A673 (cell line): ENCODE measurements around the gene RBM42. TPM values are rescaled to one million over a fixed set of nuclear protein-coding genes. Genes with fewer than 3 reads are reported as not detected.

ENCODE experiments used
- BruUV-seq: library from RNA; stranded (reverse); fragments of 400-500 nt; replicated peaks from 2 replicates; lab custom pipeline; 2021; lab: Mats Ljungman, UMichigan
- CTCF ChIA-PET: fragments of 300-600 bp; sonication (Branson Sonifier 250); formaldehyde crosslinking; loops from one replicate; lab custom pipeline; 2022; ENCODE audit warnings: antibody characterized with exemption; lab: Charles Lee
- POLR2A ChIA-PET: fragments of 300-600 bp; sonication (Branson Sonifier 250); formaldehyde crosslinking; loops from one replicate; lab custom pipeline; 2022; ENCODE audit warnings: antibody characterized with exemption; ENCODE audit not compliant: low non-redundant PET; lab: Charles Lee
- DNase-seq: peaks from one replicate; pipeline ENCODE4 v3.0.0-alpha.2; 2015; ENCODE audit warnings: low spot score
- H3K27ac ChIP-seq: fragments of 200-600 bp; sonication (generic); 2 replicates; pipeline ENCODE4 v1.5.1; 2016; ENCODE audit warnings: mixed run types, low read depth, mild to moderate bottlenecking, mixed read lengths, antibody characterized with exemption, low read length; ENCODE audit not compliant: poor library complexity, severe bottlenecking
- H3K27me3 ChIP-seq: fragments of 200-600 bp; sonication (generic); replicated peaks from 2 replicates; pipeline ENCODE4 v1.6.1; 2017; ENCODE audit warnings: mixed run types, low read depth, mild to moderate bottlenecking, mixed read lengths, antibody characterized with exemption, low read length; ENCODE audit not compliant: insufficient read depth, poor library complexity
- H3K36me3 ChIP-seq: fragments of 200-600 bp; sonication (generic); 2 replicates; pipeline ENCODE4 v1.6.1; 2016; ENCODE audit warnings: mixed run types, mild to moderate bottlenecking, mixed read lengths, antibody characterized with exemption, low read length; ENCODE audit not compliant: insufficient read depth, poor library complexity, severe bottlenecking
- H3K4me1 ChIP-seq: fragments of 200-600 bp; sonication (generic); 2 replicates; pipeline ENCODE4 v1.6.1; 2017; ENCODE audit warnings: mixed run types, mild to moderate bottlenecking, mixed read lengths, antibody characterized with exemption, low read length; ENCODE audit not compliant: insufficient read depth, poor library complexity, severe bottlenecking
- H3K4me3 ChIP-seq: fragments of 200-600 bp; sonication (generic); 2 replicates; pipeline ENCODE4 v1.5.1; 2016; ENCODE audit warnings: low read depth, mixed run types, mild to moderate bottlenecking, mixed read lengths, low read length; ENCODE audit not compliant: poor library complexity, severe bottlenecking
- H3K9me3 ChIP-seq: fragments of 200-600 bp; sonication (generic); 2 replicates; pipeline ENCODE4 v1.6.1; 2016; ENCODE audit warnings: mixed run types, low read depth, mild to moderate bottlenecking, mixed read lengths, antibody characterized with exemption, low read length; ENCODE audit not compliant: poor library complexity, severe bottlenecking
- EZH2 ChIP-seq: fragments of 200-600 bp; sonication (generic); IDR thresholded peaks from 2 replicates; pipeline ENCODE4 v1.6.1; 2017; ENCODE audit warnings: borderline replicate concordance, low read depth, mild to moderate bottlenecking, mixed read lengths, antibody characterized with exemption, low read length; ENCODE audit not compliant: poor library complexity, severe bottlenecking
- intact Hi-C: fragments of 100-400 bp; cut with micrococcal nuclease; formaldehyde crosslinking; loops from one replicate; pipeline ENCODE4 v1.10.0; 2022; ENCODE audit not compliant: unreplicated experiment
- total RNA-seq: library from RNA; stranded (reverse); gene quantifications from 2 replicates; pipeline ENCODE4 v1.2.3, GENCODE V29; 2021
- TF ChIP-seq, protein P1 (sequence below): fragments of 300-800, 200-600 bp; sonication (generic); conservative IDR thresholded peaks from 2 replicates; pipeline ENCODE4 v1.5.1; 2017; ENCODE audit warnings: low read depth, mild to moderate bottlenecking, antibody characterized with exemption, low read length, moderate library complexity, mixed read lengths

RBM42 gene
- total RNA-seq, 1 experiment from 2014 or later: 106 TPM

DNA sequence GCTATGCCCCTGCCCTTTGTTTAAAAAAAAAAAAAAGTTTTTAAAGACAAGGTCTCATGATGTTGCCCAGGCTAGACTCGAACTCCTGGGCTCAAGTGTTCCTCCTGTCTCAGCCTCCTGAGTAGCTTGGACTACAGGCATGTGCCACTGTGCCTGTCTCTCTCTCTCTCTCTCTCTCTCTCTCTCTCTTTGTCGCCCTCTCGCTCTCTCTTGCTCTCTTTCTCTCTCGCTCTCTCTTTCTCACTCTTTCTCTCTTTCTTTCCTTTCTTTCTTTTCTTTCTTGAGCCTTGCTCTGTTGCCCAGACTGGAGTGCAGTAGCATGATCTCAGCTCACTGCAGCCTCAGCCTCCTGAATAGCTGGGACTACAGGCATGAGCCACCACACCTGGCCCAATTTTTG, 26.8 kb downstream of the RBM42 start:
- no peak for TF ChIP-seq EZH2
- TF ChIP-seq, protein P1, sequence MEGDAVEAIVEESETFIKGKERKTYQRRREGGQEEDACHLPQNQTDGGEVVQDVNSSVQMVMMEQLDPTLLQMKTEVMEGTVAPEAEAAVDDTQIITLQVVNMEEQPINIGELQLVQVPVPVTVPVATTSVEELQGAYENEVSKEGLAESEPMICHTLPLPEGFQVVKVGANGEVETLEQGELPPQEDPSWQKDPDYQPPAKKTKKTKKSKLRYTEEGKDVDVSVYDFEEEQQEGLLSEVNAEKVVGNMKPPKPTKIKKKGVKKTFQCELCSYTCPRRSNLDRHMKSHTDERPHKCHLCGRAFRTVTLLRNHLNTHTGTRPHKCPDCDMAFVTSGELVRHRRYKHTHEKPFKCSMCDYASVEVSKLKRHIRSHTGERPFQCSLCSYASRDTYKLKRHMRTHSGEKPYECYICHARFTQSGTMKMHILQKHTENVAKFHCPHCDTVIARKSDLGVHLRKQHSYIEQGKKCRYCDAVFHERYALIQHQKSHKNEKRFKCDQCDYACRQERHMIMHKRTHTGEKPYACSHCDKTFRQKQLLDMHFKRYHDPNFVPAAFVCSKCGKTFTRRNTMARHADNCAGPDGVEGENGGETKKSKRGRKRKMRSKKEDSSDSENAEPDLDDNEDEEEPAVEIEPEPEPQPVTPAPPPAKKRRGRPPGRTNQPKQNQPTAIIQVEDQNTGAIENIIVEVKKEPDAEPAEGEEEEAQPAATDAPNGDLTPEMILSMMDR: no peak
- CTCF ChIA-PET: no interaction called here
- peaks cover 57% of the 10 kb centered on the region for H3K36me3 ChIP-seq
- no peaks in the 10 kb centered on the region for H3K9me3 ChIP-seq
- POLR2A ChIA-PET: interaction anchor here (0.7 kb wide), 1 partner anchor 8 kb away, joined by 6 read pairs; no protein-coding TSS in a partner anchor
- no peaks in the 10 kb centered on the region for H3K27me3 ChIP-seq
- no peaks in the 10 kb centered on the region for H3K4me1 ChIP-seq
- intact Hi-C loops: no loop called here
- DNase-seq: no peak
- BruUV-seq: no TSS peak
- no peak overlapping the region for H3K27ac ChIP-seq
- no peak overlapping the region for H3K4me3 ChIP-seq

DNA sequence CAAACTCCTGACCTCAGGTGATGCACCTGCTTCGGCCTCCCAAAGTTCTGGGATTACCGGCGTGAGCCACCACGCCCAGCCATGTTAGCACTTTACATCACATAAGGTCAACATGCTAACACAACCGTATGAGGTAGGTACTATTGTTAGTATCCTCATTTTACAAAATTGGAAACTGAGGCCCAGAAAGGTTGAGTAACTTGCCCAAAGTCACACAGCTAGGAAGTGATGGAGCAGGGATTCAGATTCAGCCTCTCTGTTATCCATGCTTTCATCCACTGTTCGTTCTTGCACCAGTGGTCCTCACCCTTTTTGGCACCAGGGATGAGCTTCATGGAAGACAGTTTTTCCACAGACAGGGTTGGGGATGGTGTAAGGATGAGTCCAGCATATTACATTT, 27.9 kb downstream of the RBM42 start:
- H3K27me3 ChIP-seq: no peaks in the 10 kb centered on the region
- H3K36me3 ChIP-seq: peaks cover 50% of the 10 kb centered on the region
- no peak for DNase-seq
- POLR2A ChIA-PET: no interaction called here
- no peaks in the 10 kb centered on the region for H3K9me3 ChIP-seq
- intact Hi-C loops: no loop called here
- H3K4me3 ChIP-seq: no peak overlapping the region
- no peak overlapping the region for H3K27ac ChIP-seq
- H3K4me1 ChIP-seq: no peaks in the 10 kb centered on the region
- TF ChIP-seq EZH2: no peak
- CTCF ChIA-PET: no interaction called here
- no TSS peak for BruUV-seq

DNA sequence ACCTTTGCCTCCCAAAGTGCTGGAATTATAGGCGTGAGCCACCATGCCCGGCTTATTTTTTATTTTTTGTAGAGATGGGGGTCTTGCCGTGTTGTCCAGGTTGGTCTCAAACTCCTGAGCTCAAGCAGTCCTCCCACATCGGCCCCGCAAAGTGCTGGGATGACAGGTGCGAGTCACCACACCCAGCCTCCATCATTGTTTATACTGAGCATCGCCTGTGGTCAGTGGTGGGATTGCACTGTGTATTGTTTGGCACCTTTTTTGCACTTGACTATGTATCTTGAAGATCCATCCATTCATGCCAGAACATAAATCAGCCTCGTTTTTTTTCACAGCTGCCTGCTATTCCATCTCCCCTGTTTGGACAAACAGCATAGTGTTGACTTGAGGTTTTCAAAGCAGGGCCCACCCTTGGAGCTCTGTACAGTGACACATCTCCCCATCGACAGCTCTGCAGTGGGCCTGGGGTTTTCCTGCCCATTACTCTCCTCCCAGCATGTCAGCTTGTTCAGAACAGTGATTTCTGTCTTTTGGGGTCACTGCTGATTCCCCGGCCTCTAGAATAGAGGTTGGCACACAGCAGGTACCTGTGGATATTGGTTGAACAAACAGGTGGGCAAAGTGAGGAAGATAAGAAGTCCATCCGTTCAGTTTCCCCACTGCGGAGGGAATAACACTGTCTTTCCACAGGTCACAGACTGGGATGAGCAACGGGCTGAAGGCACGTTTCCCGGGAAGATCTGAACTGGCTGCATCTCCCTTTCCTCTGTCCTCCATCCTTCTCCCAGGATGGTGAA, 29.3 kb downstream of the RBM42 start:
- H3K9me3 ChIP-seq: no peaks in the 10 kb centered on the region
- no peak overlapping the region for H3K27ac ChIP-seq
- POLR2A ChIA-PET: interaction anchor here (0.7 kb wide), 1 partner anchor 122 kb away, joined by 5 read pairs; no protein-coding TSS in a partner anchor
- CTCF ChIA-PET: no interaction called here
- intact Hi-C loops: no loop called here
- TF ChIP-seq, protein P1: no peak
- TF ChIP-seq EZH2: no peak
- peaks cover 48% of the 10 kb centered on the region for H3K36me3 ChIP-seq
- no peak overlapping the region for H3K4me3 ChIP-seq
- no peaks in the 10 kb centered on the region for H3K4me1 ChIP-seq
- no peaks in the 10 kb centered on the region for H3K27me3 ChIP-seq
- DNase-seq: no peak
- no TSS peak for BruUV-seq

DNA sequence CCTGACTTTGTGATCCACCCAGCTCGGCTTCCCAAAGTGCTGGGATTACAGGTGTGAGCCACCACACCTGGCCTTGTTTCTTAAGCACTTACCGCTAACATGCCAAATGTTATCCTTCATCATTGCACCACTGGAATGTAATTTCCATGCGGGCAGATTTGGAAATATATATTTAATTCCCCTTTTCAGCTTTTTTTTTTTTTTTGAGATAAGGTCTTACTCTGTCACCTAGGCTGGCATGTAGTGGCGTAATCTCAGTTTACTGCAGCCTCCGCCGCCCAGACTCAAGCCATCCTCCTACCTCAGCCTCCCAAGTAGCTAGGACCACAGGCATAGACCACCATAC, 33.1 kb downstream of the RBM42 start:
- H3K36me3 ChIP-seq: peaks cover 17% of the 10 kb centered on the region
- no peak overlapping the region for H3K4me3 ChIP-seq
- POLR2A ChIA-PET: no interaction called here
- BruUV-seq: no TSS peak
- CTCF ChIA-PET: no interaction called here
- DNase-seq: no peak
- no peaks in the 10 kb centered on the region for H3K27me3 ChIP-seq
- no peak for TF ChIP-seq EZH2
- TF ChIP-seq, protein P1: no peak
- intact Hi-C loops: no loop called here
- H3K4me1 ChIP-seq: no peaks in the 10 kb centered on the region
- no peak overlapping the region for H3K27ac ChIP-seq
- H3K9me3 ChIP-seq: no peaks in the 10 kb centered on the region
